Gastrocnemius medialis (tissue), 4 donors: ENCODE data around the gene RNF220. TPM values are rescaled to one million over a fixed set of nuclear protein-coding genes. Genes with fewer than 3 reads are reported as not detected.

Experiments
- ATAC-seq, 2 donors: fragments of 150-250 bp; one replicate each; pipeline ENCODE4 v1.9.1; 2016
- DNase-seq, 2 donors: peaks; one replicate each; pipeline ENCODE4 v3.0.0-alpha.2; 2019
- H3K27ac ChIP-seq, 4 donors: fragments of 200-600 bp; sonication (generic); 1 replicate in 1 of 4; 2 replicates in 3 of 4; pipeline ENCODE4 v1.5.1; 2016 to 2018; ENCODE audit warnings: mild to moderate bottlenecking in 2 of 4, moderate library complexity in 1 of 4
- H3K27me3 ChIP-seq, 3 donors: fragments of 200-600 bp; sonication (generic) in 2 of 3; 1 replicate in 1 of 3; 2 replicates in 2 of 3; pipeline versions ENCODE4 v1.5.1 to v1.6.0; 2016 to 2019; ENCODE audit warnings: mild to moderate bottlenecking in 1 of 3, moderate library complexity in 1 of 3
- H3K36me3 ChIP-seq, 2 donors: fragments of 200-600 bp; sonication (generic) in 1 of 2; one replicate each; pipeline ENCODE4 v1.5.1; 2017 to 2018
- H3K4me1 ChIP-seq, 2 donors: fragments of 200-600 bp; sonication (generic) in 1 of 2; one replicate each; pipeline ENCODE4 v1.5.1; 2016 to 2017; ENCODE audit warnings: mild to moderate bottlenecking in 2 of 2
- H3K4me3 ChIP-seq, 4 donors: fragments of 200-600 bp; sonication (generic) in 3 of 4; 1 replicate in 1 of 4; 2 replicates in 3 of 4; pipeline ENCODE4 v1.5.1; 2016 to 2019; ENCODE audit warnings: mild to moderate bottlenecking in 2 of 4
- H3K9me3 ChIP-seq, 3 donors: fragments of 200-600 bp; sonication (generic) in 2 of 3; 1 replicate in 1 of 3; 2 replicates in 2 of 3; pipeline ENCODE4 v1.5.1; 2016 to 2019
- CTCF ChIP-seq, 5 experiments: fragments of 450-650 bp in 3 of 5; fragments of 200-600 bp in 2 of 5; sonication (generic) in 2 of 5; IDR thresholded peaks in 4 of 5; conservative IDR thresholded peaks in 1 of 5; 1 replicate in 4 of 5; 2 replicates in 1 of 5; pipeline ENCODE4 v1.5.1; 2016 to 2019; ENCODE audit warnings: antibody characterized with exemption in 5 of 5, mild to moderate bottlenecking in 3 of 5, moderate library complexity in 3 of 5
- POLR2A ChIP-seq, 2 donors: fragments of 450-650 bp; IDR thresholded peaks; one replicate each; pipeline ENCODE4 v1.6.1; 2017; ENCODE audit warnings: antibody characterized with exemption in 2 of 2, mild to moderate bottlenecking in 2 of 2, moderate library complexity in 2 of 2
- in situ Hi-C, 4 donors: fragments of 200-750 bp; cut with MboI; loops; one replicate each; pipeline versions ENCODE4 v1.15.0 to v1.8.0; 2017; ENCODE audit warnings: low sequenced_read_pairs in 4 of 4
- intact Hi-C: fragments of 100-400 bp; cut with DNase I; formaldehyde crosslinking; loops from one replicate; pipeline ENCODE4 v1.15.1; 2023; ENCODE audit warnings: low total_unique reads
- total RNA-seq, 4 donors: library from RNA; depleted of rRNA; stranded (reverse); fragments of >200 nt; gene quantifications; one replicate each; pipeline versions ENCODE4 v1.1.0 to v1.2.3, GENCODE V29; 2016

The RNF220 gene
- total RNA-seq, 4 donors from 2014 or later = 91.2 to 172 (median 128) TPM

- H3K9me3 ChIP-seq = no peaks in the 10 kb centered on the region
- H3K27ac ChIP-seq = no peak overlapping the region
- peaks cover 97 to 99% (median 99%) of the 10 kb centered on the region in 3 donors for H3K27me3 ChIP-seq
- H3K36me3 ChIP-seq = no peaks in the 10 kb centered on the region
- ATAC-seq = no peak
- intact Hi-C loops = loop anchor here (10.0 kb wide), 1 partner anchor 96 kb away; no protein-coding TSS in a partner anchor
- in situ Hi-C loops = no loop called here
- peak overlapping the region; percentile 11 to 33 (median 22) for H3K4me3 ChIP-seq
- no peak for TF ChIP-seq POLR2A (IDR thresholded peaks at IDR 0.05)
- no peak for TF ChIP-seq CTCF (IDR thresholded peaks at IDR 0.05 in 4 of 5, conservative IDR thresholded peaks at IDR 0.05 in 1 of 5)
- H3K4me1 ChIP-seq = peaks cover 18 to 21% of the 10 kb centered on the region in 2 donors
- no peak for DNase-seq
These were observed 3.9 kb downstream of the RNF220 start for GRCh38 chr1:44408632-44409602.

- Histone ChIP-seq H3K4me3 (no peak overlapping the region), H3K4me1 (peaks cover 18 to 21% of the 10 kb centered on the region in 2 donors), H3K27ac (no peak overlapping the region), H3K9me3 (no peaks in the 10 kb centered on the region), H3K27me3 (peaks cover 96 to 100% (median 98%) of the 10 kb centered on the region in 3 donors), H3K36me3 (no peaks in the 10 kb centered on the region)
- in situ Hi-C loops (no loop called here), intact Hi-C loops (loop anchor here (10.0 kb wide), 2 partner anchors 75 to 95 kb away; no protein-coding TSS in a partner anchor)
- TF ChIP-seq POLR2A (IDR thresholded peaks at IDR 0.05) (no peak), CTCF (IDR thresholded peaks at IDR 0.05 in 4 of 5, conservative IDR thresholded peaks at IDR 0.05 in 1 of 5) (no peak)
- DNase-seq = no peak
- no peak for ATAC-seq
These were observed 4.7 kb downstream of the RNF220 start for GRCh38 chr1:44409757-44410156.

GRCh38 chr1:44411861-44412260, 6.8 kb downstream of the RNF220 start:
- no peak overlapping the region for H3K4me3 ChIP-seq
- in situ Hi-C loops = no loop called here
- no peak for ATAC-seq

GRCh38 chr1:44412601-44413000, 7.5 kb downstream of the RNF220 start:
- Histone ChIP-seq H3K4me1 (peaks cover 5 to 10% of the 10 kb centered on the region in 2 donors), H3K9me3 (no peaks in the 10 kb centered on the region), H3K36me3 (no peaks in the 10 kb centered on the region), H3K27me3 (peaks cover 97 to 99% (median 98%) of the 10 kb centered on the region in 3 donors), H3K27ac (no peak overlapping the region), H3K4me3 (no peak overlapping the region)
- TF ChIP-seq POLR2A (IDR thresholded peaks at IDR 0.05) (no peak), CTCF (IDR thresholded peaks at IDR 0.05 in 4 of 5, conservative IDR thresholded peaks at IDR 0.05 in 1 of 5) (no peak)
- no peak for ATAC-seq
- DNase-seq = no peak
- in situ Hi-C loops = no loop called here
- intact Hi-C loops = loop anchor here (10.0 kb wide), 1 partner anchor 72 kb away; no protein-coding TSS in a partner anchor

More at GRCh38 chr1:44411861-44412260, 6.8 kb downstream of the RNF220 start:
- no peak for TF ChIP-seq CTCF (IDR thresholded peaks at IDR 0.05 in 4 of 5, conservative IDR thresholded peaks at IDR 0.05 in 1 of 5)
- no peak for TF ChIP-seq POLR2A (IDR thresholded peaks at IDR 0.05)
- no peak for DNase-seq
- peaks cover 4 to 10% of the 10 kb centered on the region in 2 donors for H3K4me1 ChIP-seq
- peaks cover 96 to 99% (median 98%) of the 10 kb centered on the region in 3 donors for H3K27me3 ChIP-seq
- no peaks in the 10 kb centered on the region for H3K9me3 ChIP-seq
- intact Hi-C loops = loop anchor here (10.0 kb wide), 1 partner anchor 73 kb away; no protein-coding TSS in a partner anchor
- H3K36me3 ChIP-seq = no peaks in the 10 kb centered on the region
- no peak overlapping the region for H3K27ac ChIP-seq
